ENCODE measurements around the gene CELF4.

The CELF4 gene

GRCh38 chr18:37419866-37420265 is 145.7 kb downstream of the CELF4 start:
- no peak for TF ChIP-seq CTCF (IDR thresholded peaks at IDR 0.05; ENCODE audit: low read depth, low read length)
- Histone ChIP-seq H3K4me3 (ENCODE audit: low read depth, low read length) (no peak overlapping the region), H3K9me3 (no peaks in the 10 kb centered on the region), H3K36me3 (no peaks in the 10 kb centered on the region), H3K4me1 (no peaks in the 10 kb centered on the region), H3K27me3 (no peaks in the 10 kb centered on the region)
- DNase-seq: no peak

- no peak for DNase-seq
- no peaks in the 10 kb centered on the region for H3K4me1 ChIP-seq
- no peaks in the 10 kb centered on the region for H3K27me3 ChIP-seq
- H3K36me3 ChIP-seq: no peaks in the 10 kb centered on the region
- no peaks in the 10 kb centered on the region for H3K9me3 ChIP-seq
- H3K4me3 ChIP-seq (ENCODE audit: low read depth, low read length): no peak overlapping the region
- TF ChIP-seq CTCF (IDR thresholded peaks at IDR 0.05; ENCODE audit: low read depth, low read length): no peak
These were observed 146.3 kb downstream of the CELF4 start for GRCh38 chr18:37419315-37419714.

GRCh38 chr18:37414816-37415215 is 150.8 kb downstream of the CELF4 start:
- TF ChIP-seq CTCF (IDR thresholded peaks at IDR 0.05; ENCODE audit: low read depth, low read length): no peak
- no peak overlapping the region for H3K4me3 ChIP-seq (ENCODE audit: low read depth, low read length)
- no peaks in the 10 kb centered on the region for H3K4me1 ChIP-seq
- H3K9me3 ChIP-seq: no peaks in the 10 kb centered on the region
- DNase-seq: no peak
- H3K27me3 ChIP-seq: no peaks in the 10 kb centered on the region
- no peaks in the 10 kb centered on the region for H3K36me3 ChIP-seq

GRCh38 chr18:37412829-37413228 is 152.8 kb downstream of the CELF4 start:
- H3K9me3 ChIP-seq: no peaks in the 10 kb centered on the region
- no peak overlapping the region for H3K4me3 ChIP-seq (ENCODE audit: low read depth, low read length)
- H3K27me3 ChIP-seq: no peaks in the 10 kb centered on the region
- no peak for DNase-seq
- no peaks in the 10 kb centered on the region for H3K4me1 ChIP-seq
- no peaks in the 10 kb centered on the region for H3K36me3 ChIP-seq
- no peak for TF ChIP-seq CTCF (IDR thresholded peaks at IDR 0.05; ENCODE audit: low read depth, low read length)

GRCh38 chr18:37412333-37412732 is 153.3 kb downstream of the CELF4 start:
- Histone ChIP-seq H3K4me1 (no peaks in the 10 kb centered on the region), H3K4me3 (ENCODE audit: low read depth, low read length) (no peak overlapping the region), H3K36me3 (no peaks in the 10 kb centered on the region), H3K9me3 (no peaks in the 10 kb centered on the region), H3K27me3 (no peaks in the 10 kb centered on the region)
- no peak for TF ChIP-seq CTCF (IDR thresholded peaks at IDR 0.05; ENCODE audit: low read depth, low read length)
- DNase-seq: no peak

- Histone ChIP-seq H3K36me3 (no peaks in the 10 kb centered on the region), H3K4me1 (no peaks in the 10 kb centered on the region), H3K4me3 (ENCODE audit: low read depth, low read length) (no peak overlapping the region), H3K27me3 (no peaks in the 10 kb centered on the region), H3K9me3 (no peaks in the 10 kb centered on the region)
- no peak for TF ChIP-seq CTCF (IDR thresholded peaks at IDR 0.05; ENCODE audit: low read depth, low read length)
- no peak for DNase-seq
These were observed 155.7 kb downstream of the CELF4 start for GRCh38 chr18:37409878-37410277.
